GM18909 (cell line): ENCODE results near the gene CXCL13.
"Not testable (repeated sequence)": the region's sequence is repeated elsewhere in the genome, so short reads cannot be mapped to it uniquely, and the experiment has no call there.

ENCODE experiments used
- ATAC-seq: cut with Tn5 transposase; IDR thresholded peaks from one replicate; pipeline ENCODE4 v1.9.1; 2021; ENCODE audit warnings: mild to moderate bottlenecking; ENCODE audit not compliant: unreplicated experiment, poor library complexity

CXCL13 gene

DNA sequence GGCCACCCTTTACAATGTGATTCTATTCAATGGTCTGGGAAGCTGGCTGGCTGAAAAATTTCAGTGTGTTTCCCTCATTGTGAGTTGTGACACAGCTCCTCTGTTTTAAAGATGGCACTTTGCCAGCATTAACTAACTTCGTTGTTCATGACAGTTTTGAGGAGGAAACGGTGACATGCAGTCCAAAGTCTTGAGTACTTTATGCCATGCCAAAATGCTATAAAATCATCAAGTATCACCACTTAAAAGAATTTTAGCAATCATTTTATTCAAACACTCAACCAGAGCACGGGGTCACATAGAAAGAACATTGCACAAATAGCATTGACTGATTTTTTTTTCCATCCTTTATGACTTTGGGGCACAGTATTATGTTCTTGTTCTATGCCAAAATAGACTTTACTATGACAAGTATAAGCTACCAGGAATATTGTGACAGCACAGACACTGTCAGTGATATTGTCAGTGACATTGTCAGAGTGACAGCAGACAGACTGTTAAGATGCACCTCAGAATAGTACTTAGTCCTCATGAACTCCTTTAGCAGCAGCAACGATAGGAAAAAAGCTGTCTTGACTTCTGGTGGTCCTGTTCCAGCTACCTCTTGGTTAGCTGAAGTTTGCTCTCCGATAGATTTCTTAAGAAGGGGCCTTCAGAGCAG, 46.7 kb downstream of the CXCL13 start:
- ATAC-seq = no peak

DNA sequence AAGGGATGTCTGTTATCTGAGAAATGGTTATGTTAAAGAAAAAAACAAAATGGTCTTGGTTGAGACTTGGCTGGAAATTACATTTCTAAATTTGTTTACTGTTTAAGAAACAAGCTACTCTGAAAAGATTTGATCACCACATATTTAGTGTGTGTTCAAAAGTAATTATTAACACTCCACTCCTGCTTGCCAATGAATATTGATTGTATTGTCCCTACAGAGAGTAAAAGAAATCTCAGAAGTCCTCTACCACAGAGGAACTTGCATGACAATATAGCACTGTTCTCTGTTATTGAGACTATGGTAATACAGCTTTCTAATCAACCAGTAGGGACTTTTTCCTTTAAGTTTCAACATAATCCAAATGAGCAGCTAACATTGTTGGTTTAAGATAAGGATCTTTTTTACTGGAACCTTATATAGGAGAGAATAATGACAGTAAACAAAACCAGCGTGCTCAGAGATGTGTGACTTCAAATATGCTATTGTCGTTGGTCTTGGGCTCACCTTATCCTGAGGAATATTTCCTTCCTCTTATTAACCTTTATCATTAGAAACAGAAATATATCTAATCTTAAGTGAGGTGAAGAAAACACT, 47.6 kb downstream of the CXCL13 start:
- no peak for ATAC-seq

DNA sequence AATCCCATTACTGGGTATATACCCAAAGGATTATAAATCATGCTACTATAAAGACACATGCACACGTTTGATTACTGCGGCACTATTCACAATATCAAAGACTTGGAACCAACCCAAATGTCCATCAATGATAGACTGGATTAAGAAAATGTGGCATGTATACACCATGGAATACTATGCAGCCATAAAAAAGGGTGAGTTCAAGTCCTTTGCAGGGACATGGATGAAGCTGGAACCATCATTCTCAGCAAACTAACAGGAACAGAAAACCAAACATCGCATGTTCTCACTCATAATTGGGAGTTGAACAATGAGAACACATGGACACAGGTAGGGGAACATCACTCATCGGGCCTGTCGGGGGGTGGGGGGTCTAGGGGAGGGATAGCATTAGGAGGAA, 54.7 kb downstream of the CXCL13 start:
- not testable (repeated sequence) for ATAC-seq
